NB4 (cell line): ENCODE data around the gene NFATC2.

Experiments
- CTCF ChIP-seq: IDR thresholded peaks from one replicate; pipeline ENCODE4 v1.5.1; 2012; ENCODE audit warnings: low read depth, low read length
- POLR2A ChIP-seq: IDR thresholded peaks from 2 replicates; pipeline ENCODE4 v1.6.1; 2011; ENCODE audit warnings: mild to moderate bottlenecking; ENCODE audit not compliant: insufficient read length; ENCODE audit errors: extremely low read depth

GRCh38 chr20:51454250-51454865, 88.2 kb downstream of the NFATC2 start:
- TF ChIP-seq CTCF = no peak
- TF ChIP-seq POLR2A = no peak
